Colonic mucosa (tissue), 4 donors: ENCODE data around the gene NRXN2. TPM values are rescaled to one million over a fixed set of nuclear protein-coding genes. Genes with fewer than 3 reads are reported as not detected.

Source experiments
- DNase-seq: peaks from one replicate; pipeline ENCODE4 v3.0.0-alpha.2; 2020
- H3K27ac ChIP-seq: fragments of 200-600 bp; one replicate; pipeline ENCODE4 v1.8.0; 2021
- H3K27me3 ChIP-seq: fragments of 200-600 bp; one replicate; pipeline ENCODE4 v1.8.0; 2021
- H3K36me3 ChIP-seq: fragments of 200-600 bp; one replicate; pipeline ENCODE4 v1.8.0; 2021
- H3K4me1 ChIP-seq: fragments of 200-600 bp; one replicate; pipeline ENCODE4 v1.8.0; 2021; ENCODE audit warnings: mild to moderate bottlenecking
- H3K4me3 ChIP-seq: fragments of 200-600 bp; one replicate; pipeline ENCODE4 v1.8.0; 2021
- H3K9ac ChIP-seq, 2 donors: one replicate each; pipeline ENCODE4 v1.7.0; 2013; ENCODE audit warnings: control low read depth in 2 of 2, low read depth in 2 of 2, low read length in 2 of 2
- H3K9me3 ChIP-seq: fragments of 200-600 bp; one replicate; pipeline ENCODE4 v1.8.0; 2021
- intact Hi-C: fragments of 100-400 bp; cut with DNase I; formaldehyde crosslinking; loops from one replicate; pipeline ENCODE4 v1.14.1; 2022
- total RNA-seq, 2 donors: library from RNA; stranded (reverse); fragmentation: NEBNext Ultra II Directional in 1 of 2; extraction: Animal tissue kit (Norgen Biotek cat#: 25700) in 1 of 2; gene quantifications; one replicate each; pipeline ENCODE4 v1.2.1, GENCODE V29; 2021
- TF ChIP-seq, protein P1 (sequence below): fragments of 200-600 bp; IDR thresholded peaks from one replicate; pipeline ENCODE4 v1.8.0; 2022; ENCODE audit warnings: antibody characterized with exemption, mild to moderate bottlenecking
- donor health status: healthy.
- donor health status: DM: no; HTN: no; CAD: no.
- donor health status: DM: no; HTN: no; CAD: no.

NRXN2 gene
- total RNA-seq, 2 donors from 2014 or later: 2.2 to 5.4 TPM

DNA sequence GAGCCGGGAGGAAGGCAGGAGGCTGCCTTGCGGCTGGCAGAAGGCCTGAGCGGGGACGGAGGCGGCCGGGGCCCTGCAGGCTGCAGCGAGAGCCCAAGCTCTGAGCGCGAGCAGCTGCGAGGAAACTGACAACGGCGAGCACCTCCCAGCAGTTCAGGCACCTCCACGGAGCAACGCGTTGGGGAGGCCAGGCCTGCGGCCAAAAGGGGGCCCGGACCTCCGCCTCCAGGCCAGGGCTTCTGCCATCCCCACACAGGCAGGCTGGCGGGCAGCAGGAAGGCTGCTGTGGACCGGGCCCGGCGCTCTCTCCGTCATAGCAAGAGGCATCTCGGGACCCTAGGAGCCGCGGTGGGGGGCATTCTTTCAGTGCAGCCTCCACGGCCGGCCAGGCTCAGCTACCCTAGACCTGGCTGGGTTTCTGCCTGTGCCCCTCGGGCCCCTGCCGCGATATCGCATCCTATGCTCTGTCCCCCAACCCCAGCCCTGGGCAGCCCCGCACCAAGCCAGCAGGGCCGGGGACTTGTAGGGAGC is 154.9 kb downstream of the NRXN2 start:
- Histone ChIP-seq H3K9ac (no peak overlapping the region), H3K9me3 (no peaks in the 10 kb centered on the region), H3K4me1 (no peaks in the 10 kb centered on the region), H3K36me3 (no peaks in the 10 kb centered on the region), H3K4me3 (no peak overlapping the region), H3K27ac (no peak overlapping the region), H3K27me3 (no peaks in the 10 kb centered on the region)
- intact Hi-C loops: no loop called here
- DNase-seq: no peak
- TF ChIP-seq, protein P1, sequence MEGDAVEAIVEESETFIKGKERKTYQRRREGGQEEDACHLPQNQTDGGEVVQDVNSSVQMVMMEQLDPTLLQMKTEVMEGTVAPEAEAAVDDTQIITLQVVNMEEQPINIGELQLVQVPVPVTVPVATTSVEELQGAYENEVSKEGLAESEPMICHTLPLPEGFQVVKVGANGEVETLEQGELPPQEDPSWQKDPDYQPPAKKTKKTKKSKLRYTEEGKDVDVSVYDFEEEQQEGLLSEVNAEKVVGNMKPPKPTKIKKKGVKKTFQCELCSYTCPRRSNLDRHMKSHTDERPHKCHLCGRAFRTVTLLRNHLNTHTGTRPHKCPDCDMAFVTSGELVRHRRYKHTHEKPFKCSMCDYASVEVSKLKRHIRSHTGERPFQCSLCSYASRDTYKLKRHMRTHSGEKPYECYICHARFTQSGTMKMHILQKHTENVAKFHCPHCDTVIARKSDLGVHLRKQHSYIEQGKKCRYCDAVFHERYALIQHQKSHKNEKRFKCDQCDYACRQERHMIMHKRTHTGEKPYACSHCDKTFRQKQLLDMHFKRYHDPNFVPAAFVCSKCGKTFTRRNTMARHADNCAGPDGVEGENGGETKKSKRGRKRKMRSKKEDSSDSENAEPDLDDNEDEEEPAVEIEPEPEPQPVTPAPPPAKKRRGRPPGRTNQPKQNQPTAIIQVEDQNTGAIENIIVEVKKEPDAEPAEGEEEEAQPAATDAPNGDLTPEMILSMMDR: no peak

DNA sequence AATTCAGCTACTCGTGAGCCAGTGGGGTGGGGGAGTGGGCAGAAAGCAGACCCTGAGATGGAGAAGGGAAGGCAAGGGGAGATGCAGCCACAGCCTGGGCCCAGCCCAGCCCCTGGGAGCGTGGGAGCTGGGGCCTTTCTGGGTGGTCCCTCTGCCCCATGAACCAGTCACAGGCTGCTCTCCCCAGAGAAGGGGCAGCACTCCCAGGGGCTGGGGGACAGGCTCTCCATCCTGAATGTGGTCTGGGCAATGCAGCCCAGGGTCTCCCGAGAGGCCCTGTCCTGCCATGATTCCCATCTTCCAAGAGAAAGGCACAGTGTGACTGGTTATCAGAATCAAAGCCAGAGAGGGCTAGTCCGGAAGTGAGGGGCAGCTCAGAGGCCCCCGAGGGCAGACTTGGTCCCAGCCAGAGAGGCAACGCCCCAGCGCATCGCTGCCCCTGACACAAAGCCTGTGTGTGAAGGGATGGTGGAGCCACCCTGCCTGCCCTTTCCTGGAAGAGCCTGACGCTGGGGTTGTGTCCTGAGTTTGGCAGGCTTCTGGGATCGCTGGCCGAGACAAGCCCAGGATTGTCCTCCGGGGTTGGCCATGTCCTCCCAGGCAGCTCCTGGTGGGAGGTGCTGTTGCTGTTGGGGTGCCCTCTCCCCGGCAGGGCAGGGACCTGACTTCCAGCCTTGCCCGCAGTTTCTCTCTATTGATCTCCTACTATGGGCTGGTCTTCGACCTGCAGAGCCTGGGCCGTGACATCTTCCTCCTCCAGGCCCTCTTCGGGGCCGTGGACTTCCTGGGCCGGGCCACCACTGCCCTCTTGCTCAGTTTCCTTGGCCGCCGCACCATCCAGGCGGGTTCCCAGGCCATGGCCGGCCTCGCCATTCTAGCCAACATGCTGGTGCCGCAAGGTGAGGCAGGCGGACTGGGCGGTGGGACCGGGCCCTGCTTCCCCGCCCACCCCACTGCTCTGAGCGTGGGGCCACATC is 155.8 kb downstream of the NRXN2 start:
- Histone ChIP-seq H3K36me3 (no peaks in the 10 kb centered on the region), H3K9ac (no peak overlapping the region), H3K27ac (no peak overlapping the region), H3K4me1 (no peaks in the 10 kb centered on the region), H3K4me3 (no peak overlapping the region), H3K9me3 (no peaks in the 10 kb centered on the region), H3K27me3 (no peaks in the 10 kb centered on the region)
- intact Hi-C loops: no loop called here
- DNase-seq: no peak
- TF ChIP-seq, protein P1: no peak

DNA sequence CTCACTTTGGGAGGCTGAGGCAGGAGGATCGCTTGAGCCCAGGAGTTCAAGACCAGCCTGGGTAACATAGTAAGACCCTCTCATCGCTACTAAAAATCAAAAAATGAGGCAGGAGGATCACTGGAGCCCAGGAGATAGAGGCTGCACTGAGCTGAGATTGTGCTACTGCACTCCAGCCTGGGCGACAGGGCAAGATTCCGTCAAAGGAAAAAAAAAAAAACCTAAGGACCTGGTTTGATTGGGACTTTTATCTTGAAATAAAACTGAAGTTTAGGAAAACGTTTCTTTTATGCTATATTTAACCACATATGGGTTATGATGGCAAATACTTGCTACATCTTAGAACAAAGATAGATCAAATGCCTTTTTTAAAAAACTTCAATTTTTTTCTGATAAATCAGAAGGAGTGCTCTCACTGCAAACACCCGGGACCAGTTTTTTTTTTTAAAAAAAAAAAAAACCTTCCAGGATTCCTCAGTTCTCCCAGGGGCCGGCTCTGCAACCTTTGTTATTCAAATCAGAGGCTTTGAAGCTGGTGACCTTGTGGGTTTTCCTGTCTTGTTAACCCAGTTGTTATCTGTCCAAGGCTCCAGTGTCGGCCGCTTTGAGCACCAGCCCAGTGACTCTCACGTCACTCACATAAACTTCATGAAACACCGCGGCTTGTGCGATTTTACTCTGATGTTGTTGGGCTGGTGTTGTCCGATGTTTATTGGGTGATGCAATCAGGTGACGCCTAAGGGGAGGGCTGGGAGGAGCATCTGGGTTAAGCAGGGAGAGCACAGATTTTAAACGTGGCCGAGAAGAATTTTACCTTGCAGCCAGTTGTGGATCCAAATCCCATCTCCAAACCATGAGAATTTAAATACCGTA is 156.7 kb downstream of the NRXN2 start:
- Histone ChIP-seq H3K4me1 (no peaks in the 10 kb centered on the region), H3K9ac (no peak overlapping the region), H3K9me3 (no peaks in the 10 kb centered on the region), H3K27ac (no peak overlapping the region), H3K36me3 (no peaks in the 10 kb centered on the region), H3K4me3 (no peak overlapping the region), H3K27me3 (no peaks in the 10 kb centered on the region)
- peak; percentile 83 for DNase-seq
- TF ChIP-seq, protein P1: no peak
- intact Hi-C loops: no loop called here

DNA sequence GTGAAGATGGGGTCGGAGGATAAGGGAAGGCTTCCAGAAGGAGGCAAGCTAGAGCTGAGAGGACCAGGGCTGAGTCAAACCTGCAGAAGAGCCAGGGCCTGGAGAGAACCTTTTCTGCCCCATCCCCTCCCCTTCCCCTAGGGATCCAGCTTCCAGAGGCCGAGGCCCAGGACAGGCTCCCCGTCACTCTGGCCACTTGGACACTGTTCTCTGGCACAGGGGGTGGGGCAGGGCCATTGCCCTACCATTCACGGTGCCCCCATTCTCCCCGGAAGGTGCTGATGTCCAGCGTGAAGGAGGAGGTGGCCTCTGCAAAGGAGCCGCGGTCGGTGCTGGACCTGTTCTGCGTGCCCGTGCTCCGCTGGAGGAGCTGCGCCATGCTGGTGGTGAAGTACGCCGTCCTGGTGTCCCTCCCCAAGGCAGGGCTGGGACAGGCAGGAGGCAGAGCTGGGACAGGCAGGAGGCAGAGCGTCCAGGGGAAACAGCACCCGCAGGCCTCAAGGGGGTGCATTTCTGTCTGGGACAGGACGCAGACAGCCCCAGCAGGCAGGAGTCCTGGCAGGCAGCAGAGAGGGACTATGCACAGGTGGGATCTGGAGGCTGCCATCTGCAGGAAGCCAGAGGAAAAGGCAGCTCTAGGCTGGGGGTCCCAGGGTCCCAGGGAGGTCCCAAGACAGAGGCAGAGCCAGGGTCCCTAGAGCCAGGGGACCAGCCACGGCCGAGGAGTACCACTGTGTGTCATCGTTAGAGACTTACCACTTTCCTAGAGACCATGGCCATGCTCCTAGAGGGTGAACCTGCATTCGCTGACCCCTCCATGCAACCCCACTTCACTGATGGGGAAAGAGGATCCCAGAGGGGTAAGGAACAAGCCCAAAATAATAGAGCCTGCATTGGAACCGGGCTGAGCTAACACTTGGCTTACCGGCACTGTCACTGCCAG is 157.8 kb downstream of the NRXN2 start:
- TF ChIP-seq, protein P1: no peak
- intact Hi-C loops: no loop called here
- Histone ChIP-seq H3K36me3 (no peaks in the 10 kb centered on the region), H3K27me3 (no peaks in the 10 kb centered on the region), H3K9me3 (no peaks in the 10 kb centered on the region), H3K4me3 (no peak overlapping the region), H3K9ac (no peak overlapping the region), H3K27ac (no peak overlapping the region), H3K4me1 (no peaks in the 10 kb centered on the region)
- DNase-seq: no peak
